Measurements from ENCODE around the gene PDE8B.

The PDE8B gene

DNA sequence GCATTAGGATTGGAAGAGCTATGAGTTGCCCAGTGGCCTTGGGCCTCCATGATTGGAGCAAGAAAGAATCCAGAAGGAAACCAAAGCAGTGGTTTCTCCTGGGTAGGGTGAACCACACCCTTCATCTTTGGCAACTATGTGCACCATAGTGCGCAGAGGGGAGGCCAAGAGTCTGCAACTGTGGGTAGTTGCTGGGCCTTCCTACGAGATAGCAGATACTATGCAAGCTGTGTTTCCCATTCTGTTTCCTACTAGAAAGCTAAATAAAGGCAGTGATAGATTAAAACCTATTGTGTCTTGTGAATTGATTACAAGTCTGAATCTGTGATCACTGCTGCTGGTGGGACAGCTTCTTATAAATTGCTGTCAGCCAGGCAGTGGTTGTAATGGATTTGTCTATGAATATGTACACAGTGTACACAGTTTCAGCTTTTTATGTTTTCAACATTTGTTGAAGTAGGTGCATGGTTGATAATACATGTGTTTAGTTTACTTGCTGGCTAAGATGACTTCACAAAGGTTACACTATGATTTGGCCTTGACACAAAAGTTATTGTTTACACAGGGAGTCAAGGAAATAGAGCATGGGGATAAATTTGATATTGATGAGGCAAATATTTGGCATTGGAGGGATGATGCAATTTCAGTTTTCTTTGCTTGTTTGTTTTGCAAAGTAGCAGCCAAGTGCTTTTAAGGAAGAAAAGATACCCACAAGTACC, 23.7 kb upstream of the PDE8B start:
- DNase-seq (ENCODE audit: low read depth) = no peak

DNA sequence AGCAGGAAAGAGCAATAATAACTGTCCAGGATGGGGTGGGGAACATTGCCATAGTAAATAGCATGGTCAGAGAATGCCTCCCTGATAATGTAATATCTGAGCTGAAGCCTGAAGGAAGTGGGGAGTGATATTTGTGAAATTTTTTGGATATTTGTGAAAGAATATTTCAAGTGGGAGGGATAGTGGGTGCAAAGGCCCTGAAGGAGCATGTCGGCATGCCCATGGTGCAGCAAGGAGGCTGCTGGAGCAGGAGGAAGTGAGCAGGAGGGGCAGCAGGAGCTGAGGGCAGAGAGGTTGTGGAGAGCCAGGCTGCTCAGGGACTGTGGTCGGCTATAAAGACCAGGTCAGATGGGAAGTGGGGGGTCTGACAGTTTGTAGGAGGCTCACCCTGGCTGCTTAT, 21.1 kb upstream of the PDE8B start:
- no peak for DNase-seq (ENCODE audit: low read depth)

DNA sequence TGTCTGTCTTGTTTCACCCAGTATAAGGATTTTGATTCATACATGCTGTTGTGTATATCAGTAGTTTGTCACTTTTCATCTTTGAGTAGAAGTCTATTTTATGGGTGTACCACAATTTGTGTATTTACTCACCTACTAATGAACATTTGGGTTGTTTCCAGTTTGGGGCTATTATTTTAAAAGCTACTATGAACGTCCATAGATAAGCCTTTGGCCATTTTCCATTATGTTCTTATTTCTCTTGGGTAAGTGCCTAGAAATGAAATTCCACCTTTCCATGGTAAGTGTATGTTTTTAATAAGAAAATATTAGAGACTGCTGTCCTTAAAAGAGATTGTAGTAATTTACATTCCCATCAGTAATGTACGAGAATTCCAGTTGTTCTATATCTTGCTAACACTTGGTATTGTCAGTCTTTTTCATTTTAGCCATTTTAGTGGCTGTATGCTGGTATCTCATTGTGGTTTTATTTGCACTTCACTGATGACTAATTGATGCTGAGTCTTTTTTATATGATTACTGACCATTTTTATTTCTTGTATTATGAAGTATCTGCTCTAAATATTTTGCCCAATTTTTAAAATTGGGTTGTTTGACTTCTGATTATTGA, 17.9 kb upstream of the PDE8B start:
- DNase-seq (ENCODE audit: low read depth) = no peak

DNA sequence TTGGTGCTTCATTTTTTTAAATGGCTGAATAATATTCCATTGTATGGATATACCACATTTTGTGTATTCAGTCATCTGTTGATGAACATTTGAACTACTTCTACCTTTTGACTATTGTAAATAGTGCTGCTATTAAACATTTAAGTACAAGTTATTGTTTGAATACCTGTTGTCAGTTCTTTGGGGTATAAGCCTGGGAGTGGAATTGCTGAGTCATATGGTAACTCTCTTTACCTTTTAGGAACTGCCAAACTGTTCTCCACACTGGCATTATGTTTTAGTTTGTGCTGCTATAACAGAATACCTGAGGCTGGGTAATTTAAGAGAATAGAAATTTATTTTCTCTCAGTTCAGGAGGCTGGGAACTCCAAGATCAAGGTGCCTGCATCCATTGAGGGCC, 15.7 kb upstream of the PDE8B start:
- no peak for DNase-seq (ENCODE audit: low read depth)

DNA sequence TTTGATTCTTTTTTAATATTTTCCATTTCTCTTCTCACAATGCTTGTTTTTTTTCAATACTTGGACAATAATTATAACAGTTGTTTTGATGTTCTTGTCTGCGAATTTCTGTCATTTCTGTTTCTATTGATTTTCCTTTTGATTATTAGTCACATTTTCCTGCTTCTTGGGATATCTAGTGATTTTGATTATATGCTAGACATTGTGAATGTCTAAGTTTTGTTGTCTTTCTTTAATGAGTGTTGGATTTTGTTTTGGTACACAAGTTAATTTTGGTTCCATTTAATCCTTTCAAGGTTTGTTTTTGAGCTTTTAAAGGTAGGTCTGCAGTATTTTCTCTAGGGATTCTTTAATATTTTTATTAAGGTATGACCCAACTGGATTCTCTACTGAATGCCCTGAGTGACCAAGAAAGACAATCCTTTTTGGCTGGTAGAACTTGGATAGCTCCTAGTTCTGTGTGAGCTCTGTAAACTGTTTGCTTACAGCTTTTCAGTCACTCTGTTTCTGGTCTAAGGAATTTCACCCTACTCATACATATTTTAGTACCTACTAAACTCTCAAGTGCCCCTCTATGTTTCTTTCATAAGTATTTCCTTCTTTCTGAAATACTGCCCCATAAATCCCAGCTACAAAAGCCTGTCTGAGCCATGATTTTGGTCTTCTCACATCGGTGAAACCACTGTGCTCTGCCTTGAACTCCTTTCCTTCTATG, 12.5 kb upstream of the PDE8B start:
- no peak for DNase-seq (ENCODE audit: low read depth)

DNA sequence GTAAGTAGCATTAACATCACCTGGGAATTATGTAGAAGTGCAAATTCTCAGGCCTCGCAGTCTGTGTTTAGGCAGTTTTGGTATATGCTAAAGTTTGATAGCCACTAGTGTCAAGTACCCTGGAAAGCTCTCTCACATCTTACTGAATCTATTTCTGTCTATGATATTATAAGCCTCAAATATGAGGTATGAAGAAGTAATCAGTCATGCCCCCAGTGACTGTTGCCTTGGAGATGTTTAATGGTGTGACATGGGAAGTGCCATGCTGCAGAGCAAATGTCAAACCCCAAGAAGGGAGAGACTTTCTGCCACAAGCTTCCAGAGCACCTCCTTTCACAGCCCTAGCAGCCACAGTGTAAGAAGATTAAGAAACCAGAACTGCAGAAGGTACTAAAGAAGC, 9.8 kb upstream of the PDE8B start:
- DNase-seq (ENCODE audit: low read depth) = no peak

DNA sequence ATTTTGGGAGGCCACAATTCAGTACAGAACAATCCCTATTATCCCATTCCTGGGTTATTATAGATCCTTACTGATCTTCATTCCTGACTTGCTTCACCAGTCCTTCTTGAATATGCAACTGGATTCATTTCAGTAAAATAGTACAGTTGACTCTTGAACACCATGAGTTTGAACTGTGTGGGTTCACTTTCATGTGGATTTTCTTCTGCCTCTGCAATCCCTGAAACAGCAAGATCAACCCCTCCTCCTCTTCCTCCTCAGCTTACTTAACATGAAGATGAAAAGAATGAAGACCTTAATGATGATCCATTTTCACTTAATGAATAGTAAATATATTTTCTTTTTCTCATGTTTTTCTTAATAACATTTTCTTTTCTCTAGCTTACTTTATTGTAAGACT, 8.3 kb upstream of the PDE8B start:
- no peak for DNase-seq (ENCODE audit: low read depth)

DNA sequence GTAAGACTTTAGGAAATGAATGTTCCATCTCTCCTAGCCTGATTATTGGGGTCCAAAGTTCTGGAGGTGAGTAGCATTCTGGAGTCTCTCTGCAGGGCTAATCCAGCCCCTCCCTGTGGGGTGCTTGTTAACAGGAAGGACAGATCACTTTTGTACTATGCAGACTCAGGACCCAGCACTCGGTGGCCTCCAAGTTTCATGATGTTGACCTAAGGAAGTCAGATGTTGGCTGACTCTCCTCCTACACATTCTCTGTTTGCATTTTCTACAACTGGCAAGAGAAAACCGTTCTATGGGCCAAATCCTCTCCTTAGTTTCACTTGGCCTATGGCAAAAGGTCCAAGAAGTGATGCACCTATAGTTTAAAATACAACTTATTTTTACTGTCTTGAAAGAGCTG, 5.5 kb upstream of the PDE8B start:
- DNase-seq (ENCODE audit: low read depth) = no peak

DNA sequence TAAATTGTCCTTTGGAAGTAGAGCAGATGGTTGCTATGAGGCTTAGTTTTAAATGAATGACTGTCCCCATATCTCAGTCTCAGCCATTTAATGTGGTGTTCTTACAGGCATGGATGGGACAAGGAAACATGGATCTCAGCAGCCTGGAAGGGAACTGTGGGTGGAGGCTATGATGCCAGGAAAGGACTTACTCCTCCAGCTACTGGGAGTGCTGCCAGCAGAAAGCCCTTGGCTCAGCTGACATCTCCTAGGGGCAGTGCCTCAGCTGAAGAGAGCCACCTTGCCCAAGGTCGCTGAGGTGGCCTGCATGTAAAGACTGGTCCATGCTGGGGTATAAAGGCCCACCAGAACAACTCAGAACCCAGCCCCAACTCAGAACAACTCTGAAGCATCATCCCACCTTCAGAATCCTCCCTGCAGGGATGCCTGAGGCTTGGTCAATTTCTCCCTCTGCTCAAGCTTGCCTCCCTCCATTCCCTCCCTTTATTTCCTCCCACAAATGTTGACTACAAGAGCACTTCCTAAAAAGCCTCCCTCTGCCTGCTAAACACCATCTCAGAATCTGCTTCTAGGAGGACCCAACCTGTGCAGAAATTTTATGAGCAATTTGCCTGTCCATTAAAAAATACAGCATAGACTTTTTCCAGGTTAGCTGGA, 1.8 kb upstream of the PDE8B start:
- no peak for DNase-seq (ENCODE audit: low read depth)

DNA sequence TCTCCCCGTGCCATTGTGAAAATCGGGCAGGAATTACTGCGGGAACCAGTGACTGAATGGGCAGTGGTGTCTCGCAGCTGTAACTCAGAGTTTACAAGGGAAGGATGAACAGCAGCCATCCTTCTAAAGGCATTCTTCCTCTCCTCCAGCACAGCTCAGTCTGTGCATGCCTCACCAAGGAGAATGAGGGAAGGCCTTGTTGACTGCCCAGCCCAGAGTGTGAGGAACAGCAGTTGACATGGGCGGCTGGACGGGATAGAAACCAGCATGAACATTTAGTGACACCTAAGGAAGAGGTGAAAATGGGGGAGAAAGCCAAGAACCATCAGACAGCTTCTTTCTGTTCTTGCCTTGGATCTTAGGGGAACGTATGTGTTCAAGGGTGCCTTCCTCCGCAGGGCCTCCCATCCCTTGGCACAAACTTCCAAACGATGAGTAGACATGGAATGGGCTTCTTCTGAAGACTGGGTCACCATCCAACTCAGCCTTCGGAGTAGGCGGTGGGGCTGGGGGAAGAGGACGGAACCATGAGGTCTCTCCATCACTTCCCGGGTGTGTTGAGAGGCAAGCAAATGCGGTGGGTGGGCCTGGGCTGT, 887 bp upstream of the PDE8B start:
- no peak for DNase-seq (ENCODE audit: low read depth)

DNA sequence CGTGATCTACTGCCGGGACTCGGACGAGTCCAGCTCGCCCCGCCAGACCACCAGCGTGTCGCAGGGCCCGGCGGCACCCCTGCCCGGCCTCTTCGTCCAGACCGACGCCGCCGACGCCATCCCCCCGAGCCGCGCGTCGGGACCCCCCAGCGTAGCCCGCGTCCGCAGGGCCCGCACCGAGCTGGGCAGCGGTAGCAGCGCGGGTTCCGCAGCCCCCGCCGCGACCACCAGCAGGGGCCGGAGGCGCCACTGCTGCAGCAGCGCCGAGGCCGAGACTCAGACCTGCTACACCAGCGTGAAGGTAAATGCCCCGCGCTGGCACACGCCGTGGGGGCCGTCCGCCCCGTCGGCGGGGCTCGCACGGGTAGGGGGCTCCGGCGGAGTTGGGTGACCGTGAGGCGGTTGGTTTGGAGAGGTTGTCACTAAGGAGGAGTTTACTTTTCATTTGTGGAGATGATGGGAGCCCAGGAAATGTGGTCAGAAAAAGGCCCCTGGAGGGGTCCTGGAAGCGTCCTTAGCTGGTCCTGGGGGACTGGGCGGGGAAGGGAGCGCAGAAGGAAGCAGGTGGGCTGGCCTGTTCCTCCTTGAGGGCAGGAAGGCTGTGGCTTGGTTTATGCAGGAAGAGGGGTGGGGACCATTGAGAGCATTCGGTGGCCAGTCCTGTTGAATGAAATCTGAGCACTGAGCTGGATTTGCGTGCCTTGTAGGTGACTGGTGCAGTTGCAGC, 647 bp downstream of the PDE8B start:
- no peak for DNase-seq (ENCODE audit: low read depth)

DNA sequence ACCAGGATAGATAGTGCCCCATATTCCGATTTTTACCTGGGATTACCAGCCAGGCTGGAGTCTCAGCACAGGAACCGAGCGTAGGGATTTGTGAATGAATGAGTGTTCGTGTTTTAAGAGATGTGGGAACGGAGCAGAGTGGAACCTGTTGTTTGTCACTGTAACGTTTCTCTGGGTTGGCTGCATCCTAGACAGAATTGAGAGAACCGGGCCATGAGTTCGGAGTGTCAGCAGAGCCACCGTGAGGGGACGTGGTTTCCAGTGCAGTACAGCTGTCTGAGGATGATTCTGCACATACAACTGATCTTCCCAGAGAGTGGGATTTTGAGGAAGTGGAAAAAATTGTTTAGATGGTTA, 1.2 kb downstream of the PDE8B start:
- DNase-seq (ENCODE audit: low read depth) = no peak

DNA sequence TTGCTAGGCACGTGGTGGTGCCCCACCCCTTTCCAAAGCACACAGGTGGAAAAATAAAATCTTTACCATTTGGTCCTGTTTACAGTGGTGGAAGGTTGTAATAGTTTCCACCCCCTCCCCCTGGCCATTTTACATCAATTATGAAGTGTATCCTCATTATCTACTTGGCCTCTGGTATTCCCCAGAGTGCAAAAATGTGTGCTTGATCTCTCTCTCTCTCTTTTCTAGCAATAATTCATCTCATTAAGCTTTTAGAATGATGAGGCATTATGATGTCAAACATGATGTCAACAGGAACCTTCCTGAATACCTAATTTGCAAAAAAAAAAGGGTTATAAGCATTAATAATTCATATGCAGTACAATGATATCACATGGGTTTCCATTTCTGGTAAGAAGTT, 3.1 kb downstream of the PDE8B start:
- no peak for DNase-seq (ENCODE audit: low read depth)

DNA sequence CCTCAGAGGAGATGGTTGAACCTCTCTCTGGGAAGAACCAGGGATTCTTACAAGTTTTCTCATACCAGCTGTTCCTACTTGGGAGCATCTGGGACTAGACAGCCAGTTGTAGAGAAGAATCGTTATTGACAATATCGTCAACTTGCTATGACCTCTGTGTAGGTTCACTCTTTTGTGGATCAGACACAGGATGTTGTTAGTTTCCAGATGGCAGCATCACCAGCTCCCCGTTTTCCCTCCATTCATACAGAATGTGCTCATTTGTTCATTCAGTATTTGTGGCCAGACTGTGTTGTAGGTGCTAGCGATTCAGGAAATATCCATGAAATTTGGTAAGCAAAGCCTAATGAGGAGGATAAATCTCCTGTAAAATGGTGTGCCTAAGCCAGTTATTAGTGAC, 3.7 kb downstream of the PDE8B start:
- no peak for DNase-seq (ENCODE audit: low read depth)

DNA sequence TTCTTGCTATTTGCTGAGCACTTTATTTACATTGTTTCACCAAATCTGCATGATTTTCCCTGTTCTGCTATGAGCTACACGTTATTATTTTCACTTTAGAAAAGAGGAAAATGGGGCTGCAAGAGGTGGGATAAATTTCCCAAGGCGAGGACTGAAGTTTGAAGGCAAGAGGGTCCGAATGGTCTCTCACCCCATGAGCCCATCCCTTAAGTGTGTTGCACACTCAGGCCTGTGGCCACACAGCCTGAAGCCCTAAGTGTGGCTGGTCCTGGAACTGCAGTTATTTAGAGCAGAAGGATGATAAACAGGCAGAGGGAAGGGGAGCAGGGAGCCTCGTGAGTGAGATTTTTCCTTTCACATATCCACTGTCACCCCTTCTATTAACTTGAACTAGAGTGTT, 7.8 kb downstream of the PDE8B start:
- DNase-seq (ENCODE audit: low read depth) = no peak

DNA sequence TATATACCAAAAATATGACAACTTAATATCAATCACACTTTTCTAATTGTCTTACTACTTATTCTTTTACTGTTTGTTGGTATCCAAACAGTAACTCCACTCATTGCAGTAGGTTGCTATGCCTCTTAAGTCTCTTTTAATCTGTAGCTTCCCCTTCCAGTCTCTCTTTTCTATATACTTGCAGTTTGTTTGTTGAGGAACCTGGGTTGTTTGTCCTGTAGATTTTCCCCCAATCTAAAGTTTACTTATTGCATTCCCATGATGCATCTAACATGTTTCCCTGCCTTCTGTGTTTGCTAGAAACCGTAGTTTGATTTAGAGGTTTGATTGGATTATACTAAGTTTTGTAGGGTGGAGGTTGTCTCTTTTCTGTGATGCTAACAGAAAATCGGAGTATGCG, 10.6 kb downstream of the PDE8B start:
- DNase-seq (ENCODE audit: low read depth) = no peak

DNA sequence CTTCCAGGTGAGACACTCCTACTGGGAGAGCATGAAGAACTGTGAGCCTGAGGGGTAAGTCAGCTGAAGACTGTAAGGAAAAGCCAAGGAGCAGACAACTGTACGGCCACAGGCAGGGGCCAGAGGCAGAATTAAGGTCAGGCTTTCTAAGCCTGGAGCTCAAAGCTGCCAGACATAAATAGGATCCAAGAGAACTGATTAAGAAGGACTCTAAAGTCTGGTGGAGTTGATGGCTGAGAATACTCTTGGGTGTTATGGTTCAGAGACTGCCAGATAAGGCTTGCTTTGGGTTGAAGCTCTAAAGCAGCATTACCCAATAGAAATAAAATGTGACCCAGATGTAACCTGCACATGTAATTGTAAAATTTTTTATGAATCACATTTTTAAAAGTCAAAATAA, 12.2 kb downstream of the PDE8B start:
- no peak for DNase-seq (ENCODE audit: low read depth)

DNA sequence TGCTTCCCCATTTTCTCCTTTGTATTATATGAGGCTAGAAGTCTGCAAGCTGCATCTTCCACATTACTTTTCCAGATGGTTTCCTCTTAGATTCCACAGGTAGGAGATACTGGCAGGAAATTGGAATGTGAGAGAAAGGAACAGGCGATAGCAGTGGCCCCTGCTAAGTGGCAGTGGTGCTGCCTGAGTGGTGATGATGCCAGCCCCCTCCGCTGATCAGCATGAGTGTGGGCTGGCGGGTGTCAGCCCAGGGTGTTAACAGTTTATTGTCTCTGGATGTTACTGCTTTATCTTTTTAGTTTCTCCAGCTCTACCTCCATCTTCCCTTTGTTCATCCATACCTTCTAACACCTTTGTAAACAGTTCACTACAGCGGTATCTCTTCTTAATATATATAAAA, 13.2 kb downstream of the PDE8B start:
- DNase-seq (ENCODE audit: low read depth) = no peak

DNA sequence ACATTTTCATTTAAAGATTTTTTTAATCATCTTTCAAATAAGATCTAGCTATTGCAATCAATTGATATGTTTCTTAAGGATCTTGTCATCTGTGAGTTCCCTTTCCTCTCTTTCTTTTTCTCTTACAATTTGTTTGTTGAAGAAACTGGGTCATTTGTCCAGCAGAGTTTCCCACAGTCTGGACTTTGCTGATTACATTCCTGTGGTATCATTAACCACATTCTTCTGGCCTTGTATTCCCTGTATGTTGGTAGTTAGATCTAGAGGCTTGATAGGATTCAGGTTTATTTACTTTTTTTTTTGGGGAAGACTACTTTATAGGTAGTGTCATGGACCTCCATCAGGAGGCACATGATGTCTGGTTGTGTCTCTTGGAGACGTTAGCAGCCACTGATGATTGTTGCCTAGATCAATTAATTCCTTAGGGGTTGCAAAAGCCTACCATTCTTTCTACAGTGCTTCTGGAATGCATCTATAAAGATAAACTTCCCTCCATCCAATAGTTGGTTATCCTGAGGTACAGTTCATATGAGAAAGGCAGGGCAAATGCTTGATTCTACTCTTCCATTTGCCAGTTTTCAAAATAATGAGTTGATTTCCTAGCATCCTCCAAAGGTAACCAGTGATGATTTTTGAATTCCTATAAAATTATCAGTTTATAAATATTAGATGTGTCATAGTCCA, 14.3 kb downstream of the PDE8B start:
- no peak for DNase-seq (ENCODE audit: low read depth)

DNA sequence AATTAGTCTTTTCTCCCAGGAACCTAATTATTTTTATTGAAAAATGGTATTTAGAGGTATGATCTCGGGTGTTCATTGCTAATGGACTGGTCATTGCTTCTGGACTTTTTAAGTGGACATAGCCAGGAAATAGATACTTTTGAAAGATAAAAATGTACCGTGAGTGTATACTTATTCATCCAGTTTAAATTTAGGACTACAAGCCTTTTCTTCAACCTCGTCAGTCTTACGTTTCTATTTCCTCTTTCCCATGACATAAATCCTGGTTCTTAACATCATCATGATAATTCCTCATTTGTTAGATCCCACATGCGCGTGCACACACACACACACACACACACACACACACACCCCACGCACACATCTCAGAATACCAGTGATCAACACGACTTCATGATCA, 15.1 kb downstream of the PDE8B start:
- no peak for DNase-seq (ENCODE audit: low read depth)

DNA sequence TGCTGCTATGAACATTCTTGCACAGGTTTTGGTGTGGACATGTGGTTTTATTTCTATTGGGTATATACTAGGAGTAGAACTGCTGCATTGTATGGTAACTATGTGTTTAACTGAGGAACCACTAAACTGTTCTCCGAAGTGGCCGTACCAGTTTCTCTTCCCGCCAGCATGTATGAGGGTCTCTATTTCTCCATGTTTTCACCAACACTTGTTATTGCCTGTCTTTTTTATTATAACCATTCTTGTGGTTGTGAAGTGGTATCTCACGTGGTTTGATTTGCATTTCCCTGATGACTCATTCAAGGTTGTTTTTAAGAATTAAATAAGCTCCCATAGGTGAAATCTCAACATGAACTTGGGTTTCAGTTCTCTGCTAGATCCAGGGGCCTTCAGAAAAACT, 19.4 kb downstream of the PDE8B start:
- DNase-seq (ENCODE audit: low read depth) = no peak

Data from activated gamma-delta T cell treated with anti-CD3 and anti-CD28 coated beads, Interleukin-2, amount 50 U/mL, for 16 hours (primary cell).